Measurements from ENCODE around the gene GRAMD2A. TPM values are rescaled to one million over a fixed set of nuclear protein-coding genes. Genes with fewer than 3 reads are reported as not detected.

GRAMD2A gene
- total RNA-seq: 10 to 100 TPM in 2 of 4 donors, 1 to 10 TPM in 2; 3.6 to 13.1 (median 9.0) TPM

- H3K9me3 ChIP-seq: no peaks in the 10 kb centered on the region
- H3K36me3 ChIP-seq: peaks cover 42% of the 10 kb centered on the region
- peak within 1 kb of the TSS; percentile 59 for H3K4me3 ChIP-seq
- WGBS: 26% methylated on average over 27 of the region's 83 CpGs
- TF ChIP-seq POLR2AphosphoS5 (IDR thresholded peaks at IDR 0.05) (no peak), EP300 (IDR thresholded peaks at IDR 0.05) (no peak), CTCF (IDR thresholded peaks at IDR 0.05) (no peak), POLR2A (IDR thresholded peaks at IDR 0.05) (no peak)
- DNase-seq (ENCODE audit: low spot score in 2 of 2): no peak
- peaks cover 32% of the 10 kb centered on the region for H3K4me1 ChIP-seq
- H3K27ac ChIP-seq: peak within 1 kb of the TSS; percentile 16
- no peaks in the 10 kb centered on the region for H3K27me3 ChIP-seq
Observed at GRCh38 chr15:72197460-72198355, at the start of gene GRAMD2A. Gene GRAMD2A, minus strand, starts transcription at chr15:72197787.

- DNase-seq (ENCODE audit: low spot score in 2 of 2): no peak
- Histone ChIP-seq H3K4me3 (no peak overlapping the region), H3K36me3 (peaks cover 79% of the 10 kb centered on the region)
Observed at GRCh38 chr15:72242775-72243370, 45.3 kb upstream of the GRAMD2A start.

GRCh38 chr15:72239652-72240051 is 42.1 kb upstream of the GRAMD2A start:
- no peaks in the 10 kb centered on the region for H3K9me3 ChIP-seq
- peaks cover 55% of the 10 kb centered on the region for H3K36me3 ChIP-seq
- no peak for DNase-seq (ENCODE audit: low spot score in 2 of 2)
- H3K4me1 ChIP-seq: peaks cover 19% of the 10 kb centered on the region
- no peak for TF ChIP-seq POLR2A (IDR thresholded peaks at IDR 0.05)
- TF ChIP-seq POLR2AphosphoS5 (IDR thresholded peaks at IDR 0.05): no peak
- no peak for TF ChIP-seq CTCF (IDR thresholded peaks at IDR 0.05)
- no peak for TF ChIP-seq EP300 (IDR thresholded peaks at IDR 0.05)
- no peaks in the 10 kb centered on the region for H3K27me3 ChIP-seq
- no peak overlapping the region for H3K27ac ChIP-seq
- H3K4me3 ChIP-seq: no peak overlapping the region

More at GRCh38 chr15:72242775-72243370, 45.3 kb upstream of the GRAMD2A start:
- H3K27me3 ChIP-seq: no peaks in the 10 kb centered on the region
- no peaks in the 10 kb centered on the region for H3K9me3 ChIP-seq
- WGBS: 67% methylated on average over 2 of the region's 2 CpGs
- H3K27ac ChIP-seq: no peak overlapping the region
- TF ChIP-seq CTCF (IDR thresholded peaks at IDR 0.05): no peak
- TF ChIP-seq EP300 (IDR thresholded peaks at IDR 0.05): no peak
- H3K4me1 ChIP-seq: peaks cover 5% of the 10 kb centered on the region

- no peaks in the 10 kb centered on the region for H3K9me3 ChIP-seq
- no peak overlapping the region for H3K4me3 ChIP-seq
- peaks cover 44% of the 10 kb centered on the region for H3K36me3 ChIP-seq
- TF ChIP-seq POLR2A (IDR thresholded peaks at IDR 0.05) (no peak), POLR2AphosphoS5 (IDR thresholded peaks at IDR 0.05) (no peak), CTCF (IDR thresholded peaks at IDR 0.05) (no peak), EP300 (IDR thresholded peaks at IDR 0.05) (no peak)
- peaks cover 19% of the 10 kb centered on the region for H3K4me1 ChIP-seq
- 98% methylated on average over 3 of the region's 3 CpGs for WGBS
- no peak for DNase-seq (ENCODE audit: low spot score in 2 of 2)
- no peak overlapping the region for H3K27ac ChIP-seq
- no peaks in the 10 kb centered on the region for H3K27me3 ChIP-seq
Observed at GRCh38 chr15:72238586-72238985, 41.0 kb upstream of the GRAMD2A start.

- DNase-seq (ENCODE audit: low spot score in 2 of 2): no peak
- TF ChIP-seq EP300 (IDR thresholded peaks at IDR 0.05) (no peak), POLR2A (IDR thresholded peaks at IDR 0.05) (no peak), POLR2AphosphoS5 (IDR thresholded peaks at IDR 0.05) (no peak), CTCF (IDR thresholded peaks at IDR 0.05) (no peak)
- 75% methylated on average over 1 of the region's 1 CpG for WGBS
- peak overlapping the region; percentile 83 for H3K27ac ChIP-seq
- H3K4me3 ChIP-seq: no peak overlapping the region
- peaks cover 24% of the 10 kb centered on the region for H3K4me1 ChIP-seq
- H3K27me3 ChIP-seq: no peaks in the 10 kb centered on the region
- H3K9me3 ChIP-seq: no peaks in the 10 kb centered on the region
- peaks cover 38% of the 10 kb centered on the region for H3K36me3 ChIP-seq
Observed at GRCh38 chr15:72237853-72238224, 40.3 kb upstream of the GRAMD2A start.
